ENCODE data around the gene TUBA3E.

DNA sequence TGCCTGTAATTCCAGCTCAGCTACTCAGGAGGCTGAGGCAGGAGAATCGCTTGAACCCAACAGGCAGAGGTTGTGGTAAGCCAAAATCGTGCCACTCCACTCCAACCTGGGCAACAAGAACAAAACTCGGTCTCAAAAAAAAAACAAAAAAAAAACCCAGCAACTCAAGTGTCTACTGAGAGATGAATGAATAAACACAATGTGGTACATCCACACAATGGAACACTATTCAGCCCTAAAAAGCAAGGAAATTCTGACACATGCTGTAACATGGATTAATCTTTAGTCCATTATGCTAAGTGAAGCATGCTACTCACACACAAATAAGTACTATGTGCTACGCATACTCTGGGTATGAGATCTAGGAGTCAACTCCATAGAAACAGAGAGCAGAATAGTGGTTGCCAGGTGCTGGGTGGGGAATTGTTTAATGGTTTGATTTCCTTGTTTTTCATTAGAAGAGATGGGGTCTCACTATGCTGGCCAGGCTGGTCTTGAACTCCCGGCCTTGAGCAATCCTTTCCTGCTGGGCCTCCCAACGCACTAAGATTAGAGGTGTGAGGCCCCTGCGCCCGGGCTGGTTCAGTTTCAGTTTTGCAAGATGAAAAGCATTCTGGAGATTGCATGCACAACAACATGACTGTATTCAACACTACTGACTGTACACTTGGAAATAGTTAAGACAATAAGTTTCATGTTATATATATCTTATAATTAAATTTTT, 32.8 kb downstream of the TUBA3E start:
- TF ChIP-seq, protein P1, sequence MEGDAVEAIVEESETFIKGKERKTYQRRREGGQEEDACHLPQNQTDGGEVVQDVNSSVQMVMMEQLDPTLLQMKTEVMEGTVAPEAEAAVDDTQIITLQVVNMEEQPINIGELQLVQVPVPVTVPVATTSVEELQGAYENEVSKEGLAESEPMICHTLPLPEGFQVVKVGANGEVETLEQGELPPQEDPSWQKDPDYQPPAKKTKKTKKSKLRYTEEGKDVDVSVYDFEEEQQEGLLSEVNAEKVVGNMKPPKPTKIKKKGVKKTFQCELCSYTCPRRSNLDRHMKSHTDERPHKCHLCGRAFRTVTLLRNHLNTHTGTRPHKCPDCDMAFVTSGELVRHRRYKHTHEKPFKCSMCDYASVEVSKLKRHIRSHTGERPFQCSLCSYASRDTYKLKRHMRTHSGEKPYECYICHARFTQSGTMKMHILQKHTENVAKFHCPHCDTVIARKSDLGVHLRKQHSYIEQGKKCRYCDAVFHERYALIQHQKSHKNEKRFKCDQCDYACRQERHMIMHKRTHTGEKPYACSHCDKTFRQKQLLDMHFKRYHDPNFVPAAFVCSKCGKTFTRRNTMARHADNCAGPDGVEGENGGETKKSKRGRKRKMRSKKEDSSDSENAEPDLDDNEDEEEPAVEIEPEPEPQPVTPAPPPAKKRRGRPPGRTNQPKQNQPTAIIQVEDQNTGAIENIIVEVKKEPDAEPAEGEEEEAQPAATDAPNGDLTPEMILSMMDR (IDR thresholded peaks at IDR 0.05): no peak
- TF ChIP-seq POLR2A (IDR thresholded peaks at IDR 0.05): no peak
